ENCODE results near the gene DNAAF5. TPM values are rescaled to one million over a fixed set of nuclear protein-coding genes. Genes with fewer than 3 reads are reported as not detected.

The DNAAF5 gene
- total and polyA plus RNA-seq, 2 of the 4 experiments (the other 2 are of a cell fraction) = 12.4 to 32.6 TPM

GRCh38 chr7:834277-834676 lies 107.8 kb downstream of the DNAAF5 start:
- Histone ChIP-seq H4K20me1 (ENCODE audit: insufficient read depth, low read length) (peaks cover 60% of the 10 kb centered on the region), H3K4me3 (ENCODE audit: insufficient read depth, low read depth, low read length) (no peak overlapping the region), H2BK15ac (ENCODE audit: low read depth, low read length) (no peak overlapping the region), H3K9me1 (ENCODE audit: insufficient read depth, low read length) (peaks cover 21% of the 10 kb centered on the region), H2BK5ac (ENCODE audit: low read depth, low read length, poor library complexity, severe bottlenecking) (no peak overlapping the region), H3K79me1 (ENCODE audit: low read depth in 1 of 2, low read length in 2 of 2) (peaks cover 28 to 84% of the 10 kb centered on the region in 2 experiments), H3K27me3 (ENCODE audit: control insufficient read depth, insufficient read depth, low read length) (no peaks in the 10 kb centered on the region), H3K9me3 (ENCODE audit: control insufficient read depth, insufficient read depth, low read length) (no peaks in the 10 kb centered on the region), H3K36me3 (ENCODE audit: control insufficient read depth, insufficient read depth, low read length) (peaks cover 15% of the 10 kb centered on the region), H2BK120ac (ENCODE audit: low read depth, low read length) (no peak overlapping the region), H3K4ac (ENCODE audit: low read depth, low read length) (no peak overlapping the region), H3K56ac (ENCODE audit: extremely low read depth, insufficient read depth, low read length) (no peak overlapping the region), H2AK9ac (replicated peaks; ENCODE audit: low read depth, low read length, poor library complexity) (no peak overlapping the region), H3K14ac (replicated peaks; ENCODE audit: low read depth, low read length) (no peak overlapping the region), H4K5ac (ENCODE audit: low read depth, low read length) (no peak overlapping the region), H4K91ac (ENCODE audit: insufficient read depth, low read depth, low read length) (no peak overlapping the region), H3K9ac (ENCODE audit: low read depth, low read length) (no peak overlapping the region), H2AFZ (replicated peaks; ENCODE audit: low read length, poor library complexity) (no peak overlapping the region), H3K4me1 (ENCODE audit: control insufficient read depth, insufficient read depth, low read length) (peaks cover 22% of the 10 kb centered on the region), H3K27ac (ENCODE audit: insufficient read depth, low read length) (no peak overlapping the region), H3K23ac (ENCODE audit: low read depth, low read length) (no peak overlapping the region), H3K18ac (ENCODE audit: low read depth, low read length) (no peak overlapping the region), H4K8ac (ENCODE audit: low read depth in 2 of 2, low read length in 2 of 2) (no peak overlapping the region), H3K4me2 (ENCODE audit: low read depth, low read length) (no peak overlapping the region), H2BK20ac (ENCODE audit: low read depth, low read length) (no peak overlapping the region), H2AK5ac (ENCODE audit: low read depth, low read length) (0 out of 2 replicates have a peak overlapping the region, but pooled peaks have one; percentile 5)
- DNase-seq (no peak), ATAC-seq (ENCODE audit: low read depth) (no peak)
- POLR2A ChIA-PET (ENCODE audit: unreplicated experiment) = no interaction called here
- TF ChIP-seq ELK1 (IDR thresholded peaks at IDR 0.05; ENCODE audit: borderline replicate concordance, low read depth, low read length) = no peak
- no peak for TF ChIP-seq MAFK (IDR thresholded peaks at IDR 0.05; ENCODE audit: low read depth, low read length)
- TF ChIP-seq MXI1 (IDR thresholded peaks at IDR 0.05; ENCODE audit: borderline replicate concordance, low read depth, low read length) = no peak
- no peak for TF ChIP-seq MAZ (IDR thresholded peaks at IDR 0.05; ENCODE audit: borderline replicate concordance, low read depth, low read length)
- no peak for TF ChIP-seq NFE2L2 (IDR thresholded peaks at IDR 0.05; ENCODE audit: low read depth, low read length)
- no peak for TF ChIP-seq USF2 (IDR thresholded peaks at IDR 0.05; ENCODE audit: low read depth, low read length)
- no peak for TF ChIP-seq RAD21 (IDR thresholded peaks at IDR 0.05; ENCODE audit: low read length)
- TF ChIP-seq BHLHE40 (IDR thresholded peaks at IDR 0.05; ENCODE audit: low read depth, low read length) = no peak
- no peak for TF ChIP-seq CEBPB (IDR thresholded peaks at IDR 0.05; ENCODE audit: low read depth, low read length)
- TF ChIP-seq FOS (IDR thresholded peaks at IDR 0.05; ENCODE audit: low read depth, low read length) = no peak
- TF ChIP-seq SMC3 (IDR thresholded peaks at IDR 0.05; ENCODE audit: low read depth, low read length) = no peak
- no peak for TF ChIP-seq RCOR1 (IDR thresholded peaks at IDR 0.05; ENCODE audit: insufficient replicate concordance, low read length)
- no peak for TF ChIP-seq POLR2A (IDR thresholded peaks at IDR 0.05; ENCODE audit: low read depth, low read length)
- TF ChIP-seq CTCF (conservative IDR thresholded peaks at IDR 0.05; ENCODE audit: low read depth, low read length) = no peak
- no peak for TF ChIP-seq CHD1 (IDR thresholded peaks at IDR 0.05; ENCODE audit: low read depth, low read length)
- CTCF ChIA-PET = interaction anchor here (1.1 kb wide), 1 partner anchor 9 kb away, joined by 3 read pairs; no protein-coding TSS in a partner anchor
- dilution Hi-C loops (cut with HindIII; ENCODE audit: low sequenced_read_pairs, unreplicated experiment) = no loop called here
- in situ Hi-C loops (cut with MboI; ENCODE audit: low sequenced_read_pairs) = no loop called here
- intact Hi-C loops (cut with micrococcal nuclease) = no loop called here
- no TSS peak for BruUV-seq (replicated peaks)
- 93% methylated on average over 6 of the region's 12 CpGs; no CpG with 5 or more reads in 1 of the 2 experiments for WGBS, 2 experiments (ENCODE audit: extremely low coverage in 2 of 2, insufficient read length in 1 of 2)
